Stromal cell of bone marrow (primary cell): ENCODE measurements around the gene PET100.

ENCODE experiments used
- DNase-seq: peaks from one replicate; pipeline ENCODE4 v3.0.0-alpha.2; 2012; ENCODE audit warnings: low read depth

The PET100 gene

GRCh38 chr19:7679771-7680605 is 50.4 kb downstream of the PET100 start:
- no peak for DNase-seq

GRCh38 chr19:7680606-7681339 is 51.2 kb downstream of the PET100 start, which contains the start of gene TRAPPC5:
Gene TRAPPC5, plus strand, starts transcription at chr19:7680833. Its CDS starts 1,421 bp downstream, at chr19:7682254.
- peak; percentile 43 for DNase-seq
